Adipose tissue (tissue), 3 donors: ENCODE results near the gene SMARCAL1. TPM values are rescaled to one million over a fixed set of nuclear protein-coding genes. Genes with fewer than 3 reads are reported as not detected.

ENCODE experiments used
- H3K27ac ChIP-seq: one replicate; pipeline ENCODE4 v1.5.1; 2013; ENCODE audit warnings: low read depth, low read length
- WGBS, 3 donors: extraction: QIAGEN DNeasy Blood & Tissue Kit; methylation state at CpG; one replicate each; pipeline ENCODE4 v1.1.7; 2013; 5-methylcytosine and 5-hydroxymethylcytosine counted together
- polyA plus RNA-seq, 3 donors: library from polyadenylated mRNA; stranded (reverse); fragments of 200-250 nt; gene quantifications; one replicate each; pipeline ENCODE4 v1.2.3, GENCODE V29; 2013
- donor health status: healthy with polysubstance abuse.
- donor health status: Bipolar disorder and iron deficiency.
- donor health status: healthy.

The SMARCAL1 gene
- polyA plus RNA-seq, 3 donors, result 6.7 to 7.5 (median 6.8) TPM

- H3K27ac ChIP-seq, result no peak overlapping the region
- 97 to 98% (median 98%) methylated on average over 4 of the region's 4 CpGs for WGBS, 3 donors
These were observed 41.8 kb downstream of the SMARCAL1 start for GRCh38 chr2:216453955-216454614.

DNA sequence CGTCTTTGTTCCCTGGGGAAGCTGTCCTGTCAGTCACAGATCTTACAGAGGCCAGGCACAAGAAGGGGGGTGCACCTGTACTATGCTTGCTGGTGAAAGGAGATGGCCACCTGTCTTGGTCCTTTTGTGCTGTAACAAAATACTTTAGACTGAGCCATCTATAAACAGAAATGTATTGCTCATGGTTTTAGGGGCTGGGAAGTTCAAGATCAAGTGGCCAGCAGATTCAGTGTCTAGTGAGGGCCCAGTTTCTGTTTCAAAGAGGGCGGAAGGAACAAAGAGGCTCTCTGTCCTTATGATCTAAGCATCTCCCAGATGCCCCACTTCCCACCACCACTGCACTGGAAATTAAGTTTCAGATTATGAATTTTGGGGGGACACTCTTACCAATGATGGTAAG lies 50.9 kb downstream of the SMARCAL1 start:
- 68 to 95% (median 91%) methylated on average over 2 of the region's 2 CpGs for WGBS, 3 donors

DNA sequence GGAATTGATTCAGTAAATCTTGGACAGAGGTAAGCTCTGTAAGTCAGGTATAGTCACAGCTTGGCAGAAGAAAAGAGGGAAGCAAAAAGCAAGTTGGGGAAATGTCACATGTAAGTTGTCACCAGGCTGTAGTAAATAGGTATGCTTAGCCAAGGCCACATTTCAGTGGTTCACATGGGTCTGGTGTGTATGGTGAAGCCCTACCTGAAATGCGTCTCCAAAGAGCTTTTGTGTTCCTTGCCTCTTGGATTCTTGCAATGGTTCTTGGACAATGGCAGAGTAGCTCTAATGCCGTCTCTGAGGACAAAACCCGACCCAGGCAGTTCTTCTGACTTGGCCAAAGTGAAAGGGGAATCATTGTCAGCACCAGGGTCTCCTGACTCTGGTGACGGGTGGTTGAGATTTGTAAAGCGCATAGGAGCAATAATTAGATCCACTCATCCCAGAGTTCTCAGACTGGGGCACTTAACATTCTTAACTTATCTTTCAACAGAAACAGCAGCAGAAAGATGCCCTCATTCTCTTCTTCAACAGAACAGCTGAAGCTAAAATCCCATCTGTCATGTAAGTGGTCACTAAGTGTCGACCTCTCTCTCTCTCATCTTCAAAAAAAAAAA lies 51.9 kb downstream of the SMARCAL1 start:
- no peak overlapping the region for H3K27ac ChIP-seq
- WGBS, 3 donors, result 87 to 91% (median 90%) methylated on average over 6 of the region's 6 CpGs

More for the DNA sequence above, 50.9 kb downstream of the SMARCAL1 start:
- H3K27ac ChIP-seq, result no peak overlapping the region

- WGBS, 3 donors, result 79 to 89% (median 86%) methylated on average over 5 of the region's 5 CpGs
- no peak overlapping the region for H3K27ac ChIP-seq
These were observed 53.4 kb downstream of the SMARCAL1 start for GRCh38 chr2:216465579-216466195.

DNA sequence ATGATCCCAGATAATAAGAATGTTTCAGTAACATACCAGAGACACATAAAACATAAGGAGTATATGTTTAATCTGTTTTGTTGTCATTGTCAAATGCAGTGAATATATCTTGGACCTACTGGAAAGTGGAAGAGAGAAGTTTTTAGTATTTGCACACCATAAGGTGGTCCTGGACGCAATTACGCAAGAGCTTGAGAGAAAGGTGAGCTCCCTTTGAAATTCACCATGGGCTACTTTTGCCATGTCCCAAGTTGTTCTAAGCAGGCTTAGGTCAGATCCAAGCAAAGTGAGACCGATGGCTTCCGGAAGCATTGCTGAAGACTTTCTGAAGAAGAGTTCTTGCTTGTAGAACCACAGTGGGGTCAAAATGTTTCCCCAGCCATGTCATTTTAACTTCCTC lies 55.6 kb downstream of the SMARCAL1 start:
- 91 to 96% (median 96%) methylated on average over 4 of the region's 4 CpGs for WGBS, 3 donors
- H3K27ac ChIP-seq, result no peak overlapping the region

GRCh38 chr2:216469661-216470060 lies 57.4 kb downstream of the SMARCAL1 start:
- no peak overlapping the region for H3K27ac ChIP-seq

DNA sequence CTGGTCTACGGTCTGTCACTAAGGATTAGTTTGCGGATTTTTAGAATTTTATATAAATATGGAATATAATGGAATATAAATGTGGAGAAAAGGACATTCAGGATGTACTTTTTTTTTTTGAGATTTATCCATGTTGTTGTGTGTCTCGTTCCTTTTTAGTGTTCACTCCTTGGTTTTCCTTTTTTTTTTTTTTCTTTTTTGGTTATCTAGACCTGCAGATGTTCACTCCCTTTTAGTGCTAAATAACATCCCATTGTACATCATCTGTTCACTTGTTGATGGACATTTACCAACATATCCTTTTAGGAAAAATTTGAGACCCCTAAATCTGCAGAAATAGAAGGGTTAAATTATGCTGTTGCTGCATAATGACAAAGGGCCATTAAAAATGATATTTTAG lies 60.9 kb downstream of the SMARCAL1 start:
- no peak overlapping the region for H3K27ac ChIP-seq
- 88 to 94% (median 91%) methylated on average over 3 of the region's 3 CpGs for WGBS, 3 donors

GRCh38 chr2:216474925-216475670 lies 62.8 kb downstream of the SMARCAL1 start:
- H3K27ac ChIP-seq, result no peak overlapping the region
- 45 to 89% (median 68%) methylated on average over 12 of the region's 12 CpGs for WGBS, 3 donors

- 79 to 93% (median 82%) methylated on average over 6 of the region's 6 CpGs for WGBS, 3 donors
- H3K27ac ChIP-seq, result no peak overlapping the region
These were observed 63.5 kb downstream of the SMARCAL1 start for GRCh38 chr2:216475767-216476166.

DNA sequence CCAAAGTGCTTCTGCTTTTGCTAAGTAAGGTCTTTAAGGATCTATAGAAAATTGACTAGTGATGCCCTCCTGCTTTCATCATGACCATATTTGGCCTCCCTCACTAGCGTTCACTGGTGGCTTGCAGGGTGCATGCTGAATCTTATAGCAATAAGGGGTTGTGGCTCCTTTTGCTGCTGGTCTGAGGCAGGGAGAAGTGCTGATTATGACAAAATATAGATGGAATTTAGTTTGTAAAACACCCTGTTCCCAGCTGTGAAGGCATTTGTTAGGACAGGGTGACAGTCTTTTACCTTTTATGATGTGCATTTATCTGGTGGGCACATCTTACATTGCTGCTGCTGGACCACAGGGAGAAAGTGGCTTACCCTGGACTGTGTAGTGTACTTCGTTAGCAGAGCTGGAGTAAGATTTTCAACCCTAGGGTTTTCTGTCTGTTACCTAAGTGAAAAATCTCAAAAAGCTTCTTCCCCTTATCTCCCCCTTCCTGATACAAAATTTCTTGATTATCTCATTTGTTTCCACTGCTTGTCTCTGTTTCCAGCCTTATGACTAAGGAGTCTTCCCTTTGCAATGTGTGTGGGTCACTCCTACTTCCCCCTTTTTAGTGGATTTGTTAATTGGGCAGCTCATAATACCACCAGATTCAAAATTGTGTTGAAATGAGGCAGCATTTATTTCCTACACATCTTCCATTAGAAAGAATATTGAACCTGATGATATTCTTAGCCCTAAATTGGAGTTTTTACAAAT lies 65.2 kb downstream of the SMARCAL1 start:
- no peak overlapping the region for H3K27ac ChIP-seq
- WGBS, 3 donors, result 59 to 87% (median 78%) methylated on average over 2 of the region's 2 CpGs

- H3K27ac ChIP-seq, result no peak overlapping the region
- 71 to 75% (median 71%) methylated on average over 3 of the region's 3 CpGs for WGBS, 3 donors
These were observed 65.9 kb downstream of the SMARCAL1 start for GRCh38 chr2:216478151-216478550.

GRCh38 chr2:216478791-216479190 lies 66.5 kb downstream of the SMARCAL1 start:
- WGBS, 3 donors, result 93 to 95% (median 94%) methylated on average over 1 of the region's 1 CpG
- no peak overlapping the region for H3K27ac ChIP-seq

DNA sequence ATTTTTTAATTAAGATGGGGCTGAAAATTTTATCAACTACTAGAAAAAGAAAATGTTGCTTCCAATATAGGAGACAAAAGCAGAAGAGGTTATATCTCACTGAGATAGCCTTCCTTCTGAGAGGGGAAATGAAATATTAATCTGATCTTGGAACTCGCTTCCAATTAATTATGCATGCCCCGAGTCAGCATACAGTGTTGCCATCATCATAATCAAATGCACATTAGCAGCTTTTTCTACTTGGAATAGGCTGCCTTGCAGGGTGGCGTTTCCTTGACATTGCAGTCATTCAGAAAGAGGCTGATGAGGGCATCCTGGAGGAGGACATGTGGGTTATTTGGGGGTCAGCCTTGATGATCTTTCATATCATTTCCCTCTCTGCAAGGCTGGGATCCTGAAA lies 67.9 kb downstream of the SMARCAL1 start:
- no peak overlapping the region for H3K27ac ChIP-seq
- WGBS, 3 donors, result 81 to 94% (median 84%) methylated on average over 3 of the region's 3 CpGs

GRCh38 chr2:216482640-216483039 lies 70.4 kb downstream of the SMARCAL1 start:
- no peak overlapping the region for H3K27ac ChIP-seq
- WGBS, 3 donors, result 82 to 90% (median 88%) methylated on average over 2 of the region's 2 CpGs

- 76 to 95% (median 78%) methylated on average over 3 of the region's 3 CpGs for WGBS, 3 donors
- no peak overlapping the region for H3K27ac ChIP-seq
These were observed 73.0 kb downstream of the SMARCAL1 start for GRCh38 chr2:216485237-216485636.

DNA sequence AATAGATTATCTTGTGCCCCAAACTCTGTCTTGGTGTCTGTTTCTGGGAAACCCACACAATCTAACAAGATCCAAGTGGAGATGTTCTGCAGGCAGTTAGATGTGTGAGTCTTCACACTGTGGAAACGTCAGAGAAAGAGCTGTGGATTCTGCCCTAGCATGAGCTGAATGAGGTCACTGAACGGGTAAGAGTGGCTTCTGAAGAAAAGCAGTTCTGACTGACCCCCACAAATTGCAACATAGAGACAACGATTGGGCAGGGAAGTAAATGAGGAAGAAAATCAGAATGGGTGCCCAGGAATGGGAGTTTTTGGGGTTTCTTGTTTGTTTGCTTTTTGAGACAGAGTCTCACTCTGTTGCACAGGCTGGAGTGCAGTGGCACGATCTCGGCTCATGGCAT lies 73.5 kb downstream of the SMARCAL1 start:
- H3K27ac ChIP-seq, result no peak overlapping the region
- WGBS, 3 donors, result 60 to 73% (median 66%) methylated on average over 5 of the region's 5 CpGs

DNA sequence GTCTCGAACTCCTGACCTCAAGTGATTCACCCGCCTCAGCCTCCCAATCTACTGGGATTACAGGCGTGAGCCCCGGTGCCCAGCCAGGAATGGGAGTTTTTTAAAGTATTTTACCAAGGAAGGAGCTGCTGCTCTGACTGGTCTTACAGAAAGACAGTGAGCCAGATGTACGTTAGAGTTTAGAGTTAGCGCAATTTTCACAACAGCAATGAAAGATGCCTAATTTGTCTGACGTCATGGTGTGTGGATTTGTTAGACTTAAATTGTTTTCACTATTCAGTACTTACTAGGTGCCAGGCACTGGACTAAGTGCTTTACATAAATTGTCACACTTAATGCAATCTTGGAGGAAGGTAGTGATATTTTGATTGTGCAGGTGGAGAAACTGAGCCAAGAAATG lies 74.0 kb downstream of the SMARCAL1 start:
- H3K27ac ChIP-seq, result no peak overlapping the region
- 69 to 90% (median 78%) methylated on average over 7 of the region's 7 CpGs for WGBS, 3 donors

GRCh38 chr2:216486708-216487107 lies 74.4 kb downstream of the SMARCAL1 start:
- no peak overlapping the region for H3K27ac ChIP-seq
- 29 to 61% (median 37%) methylated on average over 4 of the region's 4 CpGs for WGBS, 3 donors
